MM.1S (cell line): ENCODE measurements around the gene SCAF11.
"Not testable (repeated sequence)": the region's sequence is repeated elsewhere in the genome, so short reads cannot be mapped to it uniquely, and the experiment has no call there.

ENCODE experiments used
- CTCF ChIP-seq: fragments of 300-600 bp; sonication (generic); IDR thresholded peaks from 2 replicates; pipeline ENCODE4 v1.5.1; 2016; ENCODE audit warnings: antibody characterized with exemption, low read length, mixed read lengths
- EZH2 ChIP-seq: fragments of 300-600 bp; sonication (generic); optimal IDR thresholded peaks from 2 replicates; pipeline ENCODE3; 2017; ENCODE audit warnings: low read depth, mild to moderate bottlenecking, antibody characterized with exemption, low read length, mixed read lengths
- EZH2phosphoT487 ChIP-seq: fragments of 300-600 bp; sonication (generic); IDR thresholded peaks from 2 replicates; pipeline ENCODE4 v1.6.1; 2018; ENCODE audit warnings: antibody characterized with exemption, low read length

- not testable (repeated sequence) for TF ChIP-seq EZH2, CTCF, EZH2phosphoT487
Measured at GRCh38 chr12:46000076-46000475, 9.7 kb upstream of the SCAF11 start.
